Globus pallidus (tissue), 1 donor: ENCODE results near the gene PRKAG1.
"Not testable (repeated sequence)": the region's sequence is repeated elsewhere in the genome, so short reads cannot be mapped to it uniquely, and the experiment has no call there.

Source experiments
- DNase-seq: peaks from one replicate; pipeline ENCODE4 v3.0.0-alpha.2; 2015; ENCODE audit warnings: low spot score

The PRKAG1 gene

GRCh38 chr12:49018261-49019119, at the start of gene PRKAG1:
PRKAG1 (minus strand) TSS chr12:49018776; CDS start chr12:49018740, 36 bp downstream.
- DNase-seq = peak; percentile 94

- no peak for DNase-seq
These were observed 47.5 kb upstream of the PRKAG1 start for GRCh38 chr12:49066120-49066519.

- DNase-seq = no peak
These were observed 46.2 kb upstream of the PRKAG1 start for GRCh38 chr12:49064767-49065152.

- not testable (repeated sequence) for DNase-seq
These were observed 43.3 kb upstream of the PRKAG1 start for GRCh38 chr12:49061916-49062315.

GRCh38 chr12:49061157-49061650, 42.6 kb upstream of the PRKAG1 start:
- DNase-seq = no peak

- DNase-seq = peak; percentile 91
These were observed 41.9 kb upstream of the PRKAG1 start, which contains the start of gene KMT2D for GRCh38 chr12:49060237-49061156. KMT2D (minus strand) TSS chr12:49060794; CDS start chr12:49055324, 5,470 bp downstream.

- DNase-seq = no peak
These were observed 41.0 kb upstream of the PRKAG1 start for GRCh38 chr12:49059299-49060171.

- DNase-seq = no peak
These were observed 40.4 kb upstream of the PRKAG1 start for GRCh38 chr12:49059045-49059298.

- DNase-seq = no peak
These were observed 39.9 kb upstream of the PRKAG1 start for GRCh38 chr12:49058366-49059044.

GRCh38 chr12:49057888-49058287, 39.3 kb upstream of the PRKAG1 start:
- DNase-seq = no peak

- DNase-seq = peak; percentile 75
These were observed 37.6 kb upstream of the PRKAG1 start for GRCh38 chr12:49055978-49056754.

GRCh38 chr12:49055092-49055491, 36.5 kb upstream of the PRKAG1 start:
- no peak for DNase-seq

- DNase-seq = no peak
These were observed 35.9 kb upstream of the PRKAG1 start for GRCh38 chr12:49054524-49054923.

- no peak for DNase-seq
These were observed 35.5 kb upstream of the PRKAG1 start for GRCh38 chr12:49054096-49054495.

GRCh38 chr12:49052451-49053208, 34.1 kb upstream of the PRKAG1 start:
- no peak for DNase-seq

GRCh38 chr12:49051777-49052438, 33.3 kb upstream of the PRKAG1 start:
- DNase-seq = no peak

GRCh38 chr12:49051373-49051764, 32.8 kb upstream of the PRKAG1 start:
- DNase-seq = no peak

- DNase-seq = no peak
These were observed 32.2 kb upstream of the PRKAG1 start for GRCh38 chr12:49050507-49051372.
